Stimulated activated memory B cell treated with anti-CD40 and anti-IgM and Interleukin-4, amounts not matched to agents 10 μg/mL and 1 μg/mL and 100 μg/mL, for 72 hours (primary cell): Measurements from ENCODE around the gene SLC45A2.
"Not testable (repeated sequence)": the region's sequence is repeated elsewhere in the genome, so short reads cannot be mapped to it uniquely, and the experiment has no call there.

Experiments
- ATAC-seq: fragments of 150-1000 bp; cut with Tn5 transposase; 2 replicates; pipeline ENCODE4 v1.10.0; 2021
- H3K27ac Mint-ChIP-seq: one replicate; pipeline ENCODE4 v1.8.0; 2022; ENCODE audit warnings: mild to moderate bottlenecking, mixed read lengths
- H3K27me3 Mint-ChIP-seq: one replicate; pipeline ENCODE4 v1.8.0; 2022; ENCODE audit warnings: mixed read lengths
- H3K36me3 Mint-ChIP-seq: one replicate; pipeline ENCODE4 v1.8.0; 2022; ENCODE audit warnings: mixed read lengths
- H3K4me1 Mint-ChIP-seq: one replicate; pipeline ENCODE4 v1.8.0; 2022; ENCODE audit warnings: mixed read lengths
- H3K4me3 Mint-ChIP-seq: one replicate; pipeline ENCODE4 v1.8.0; 2022; ENCODE audit warnings: mild to moderate bottlenecking, moderate library complexity, mixed read lengths
- H3K9me3 Mint-ChIP-seq: one replicate; pipeline ENCODE4 v1.8.0; 2022; ENCODE audit warnings: mixed read lengths

SLC45A2 gene

GRCh38 chr5:33984671-33985124, at the start of gene SLC45A2:
Gene SLC45A2 (minus strand): TSS chr5:33984693. CDS start chr5:33984583, 110 bp downstream.
- Mint-ChIP-seq H3K4me1 (no peaks in the 10 kb centered on the region), H3K27ac (no peak within 1 kb of the TSS), H3K27me3 (no peaks in the 10 kb centered on the region), H3K4me3 (no peak within 1 kb of the TSS), H3K36me3 (peaks cover 18% of the 10 kb centered on the region), H3K9me3 (no peaks in the 10 kb centered on the region)
- ATAC-seq, result no peak

- H3K36me3 Mint-ChIP-seq, result peaks cover 47% of the 10 kb centered on the region
- no peaks in the 10 kb centered on the region for H3K27me3 Mint-ChIP-seq
- no peaks in the 10 kb centered on the region for H3K9me3 Mint-ChIP-seq
- no peak for ATAC-seq
- H3K27ac Mint-ChIP-seq, result no peak overlapping the region
- no peak overlapping the region for H3K4me3 Mint-ChIP-seq
- H3K4me1 Mint-ChIP-seq, result no peaks in the 10 kb centered on the region
Measured at GRCh38 chr5:34031966-34032365, 47.5 kb upstream of the SLC45A2 start.

GRCh38 chr5:34031117-34031516, 46.6 kb upstream of the SLC45A2 start:
- no peak for ATAC-seq
- Mint-ChIP-seq H3K36me3 (peaks cover 52% of the 10 kb centered on the region), H3K27ac (no peak overlapping the region), H3K9me3 (no peaks in the 10 kb centered on the region), H3K4me3 (no peak overlapping the region), H3K27me3 (no peaks in the 10 kb centered on the region), H3K4me1 (no peaks in the 10 kb centered on the region)

GRCh38 chr5:34030585-34030984, 46.1 kb upstream of the SLC45A2 start:
- not testable (repeated sequence) for H3K9me3 Mint-ChIP-seq, H3K27me3 Mint-ChIP-seq, ATAC-seq, H3K27ac Mint-ChIP-seq, H3K4me3 Mint-ChIP-seq, H3K4me1 Mint-ChIP-seq
- peaks cover 55% of the 10 kb centered on the region for H3K36me3 Mint-ChIP-seq

GRCh38 chr5:34030048-34030447, 45.6 kb upstream of the SLC45A2 start:
- H3K36me3 Mint-ChIP-seq, result peaks cover 55% of the 10 kb centered on the region
- H3K4me3 Mint-ChIP-seq, result no peak overlapping the region
- no peaks in the 10 kb centered on the region for H3K27me3 Mint-ChIP-seq
- no peaks in the 10 kb centered on the region for H3K9me3 Mint-ChIP-seq
- H3K27ac Mint-ChIP-seq, result no peak overlapping the region
- ATAC-seq, result no peak
- H3K4me1 Mint-ChIP-seq, result no peaks in the 10 kb centered on the region

- no peak for ATAC-seq
- no peak overlapping the region for H3K27ac Mint-ChIP-seq
- peaks cover 48% of the 10 kb centered on the region for H3K36me3 Mint-ChIP-seq
- no peaks in the 10 kb centered on the region for H3K4me1 Mint-ChIP-seq
- H3K4me3 Mint-ChIP-seq, result no peak overlapping the region
- H3K27me3 Mint-ChIP-seq, result no peaks in the 10 kb centered on the region
- H3K9me3 Mint-ChIP-seq, result no peaks in the 10 kb centered on the region
Measured at GRCh38 chr5:34028349-34028748, 43.9 kb upstream of the SLC45A2 start.

- H3K9me3 Mint-ChIP-seq, result no peaks in the 10 kb centered on the region
- no peak overlapping the region for H3K4me3 Mint-ChIP-seq
- peaks cover 52% of the 10 kb centered on the region for H3K36me3 Mint-ChIP-seq
- no peak overlapping the region for H3K27ac Mint-ChIP-seq
- no peaks in the 10 kb centered on the region for H3K4me1 Mint-ChIP-seq
- ATAC-seq, result no peak
- no peaks in the 10 kb centered on the region for H3K27me3 Mint-ChIP-seq
Measured at GRCh38 chr5:34026089-34026761, 41.7 kb upstream of the SLC45A2 start.

- no peak overlapping the region for H3K4me3 Mint-ChIP-seq
- H3K4me1 Mint-ChIP-seq, result no peaks in the 10 kb centered on the region
- no peaks in the 10 kb centered on the region for H3K9me3 Mint-ChIP-seq
- no peaks in the 10 kb centered on the region for H3K27me3 Mint-ChIP-seq
- no peak overlapping the region for H3K27ac Mint-ChIP-seq
- peaks cover 47% of the 10 kb centered on the region for H3K36me3 Mint-ChIP-seq
- ATAC-seq, result no peak
Measured at GRCh38 chr5:34022121-34022705, 37.7 kb upstream of the SLC45A2 start.

GRCh38 chr5:34021334-34021733, 36.8 kb upstream of the SLC45A2 start:
- Mint-ChIP-seq H3K36me3 (peaks cover 44% of the 10 kb centered on the region), H3K4me1 (no peaks in the 10 kb centered on the region), H3K4me3 (no peak overlapping the region)

GRCh38 chr5:34020726-34021125, 36.2 kb upstream of the SLC45A2 start:
- Mint-ChIP-seq H3K27ac (no peak overlapping the region), H3K9me3 (no peaks in the 10 kb centered on the region), H3K4me1 (no peaks in the 10 kb centered on the region), H3K4me3 (no peak overlapping the region), H3K36me3 (peaks cover 38% of the 10 kb centered on the region), H3K27me3 (no peaks in the 10 kb centered on the region)
- no peak for ATAC-seq

More at GRCh38 chr5:34021334-34021733, 36.8 kb upstream of the SLC45A2 start:
- ATAC-seq, result no peak
- Mint-ChIP-seq H3K9me3 (no peaks in the 10 kb centered on the region), H3K27ac (no peak overlapping the region), H3K27me3 (no peaks in the 10 kb centered on the region)

- no peaks in the 10 kb centered on the region for H3K4me1 Mint-ChIP-seq
Measured at GRCh38 chr5:34017254-34017653, 32.8 kb upstream of the SLC45A2 start.

GRCh38 chr5:34016750-34017149, 32.3 kb upstream of the SLC45A2 start:
- ATAC-seq, result no peak
- Mint-ChIP-seq H3K4me3 (no peak overlapping the region), H3K9me3 (peaks cover 4% of the 10 kb centered on the region), H3K27me3 (no peaks in the 10 kb centered on the region), H3K36me3 (peaks cover 14% of the 10 kb centered on the region), H3K4me1 (no peaks in the 10 kb centered on the region), H3K27ac (no peak overlapping the region)

More at GRCh38 chr5:34017254-34017653, 32.8 kb upstream of the SLC45A2 start:
- no peak overlapping the region for H3K4me3 Mint-ChIP-seq
- H3K27me3 Mint-ChIP-seq, result no peaks in the 10 kb centered on the region
- peaks cover 4% of the 10 kb centered on the region for H3K9me3 Mint-ChIP-seq
- H3K27ac Mint-ChIP-seq, result no peak overlapping the region
- peaks cover 19% of the 10 kb centered on the region for H3K36me3 Mint-ChIP-seq
- ATAC-seq, result no peak

GRCh38 chr5:34016222-34016621, 31.7 kb upstream of the SLC45A2 start:
- peaks cover 9% of the 10 kb centered on the region for H3K36me3 Mint-ChIP-seq
- no peak for ATAC-seq
- no peak overlapping the region for H3K27ac Mint-ChIP-seq
- H3K4me1 Mint-ChIP-seq, result no peaks in the 10 kb centered on the region
- H3K4me3 Mint-ChIP-seq, result no peak overlapping the region
- H3K27me3 Mint-ChIP-seq, result no peaks in the 10 kb centered on the region
- H3K9me3 Mint-ChIP-seq, result peaks cover 4% of the 10 kb centered on the region

- H3K36me3 Mint-ChIP-seq, result no peaks in the 10 kb centered on the region
- no peaks in the 10 kb centered on the region for H3K27me3 Mint-ChIP-seq
- H3K4me1 Mint-ChIP-seq, result no peaks in the 10 kb centered on the region
- no peak overlapping the region for H3K27ac Mint-ChIP-seq
- peaks cover 4% of the 10 kb centered on the region for H3K9me3 Mint-ChIP-seq
- ATAC-seq, result no peak
- no peak overlapping the region for H3K4me3 Mint-ChIP-seq
Measured at GRCh38 chr5:34015120-34015822, 30.8 kb upstream of the SLC45A2 start.

- Mint-ChIP-seq H3K9me3 (peaks cover 4% of the 10 kb centered on the region), H3K36me3 (no peaks in the 10 kb centered on the region), H3K27me3 (no peaks in the 10 kb centered on the region), H3K27ac (no peak overlapping the region), H3K4me3 (no peak overlapping the region), H3K4me1 (peaks cover 3% of the 10 kb centered on the region)
- ATAC-seq, result no peak
Measured at GRCh38 chr5:34014626-34015025, 30.1 kb upstream of the SLC45A2 start.

GRCh38 chr5:34013547-34013946, 29.1 kb upstream of the SLC45A2 start:
- no peak overlapping the region for H3K27ac Mint-ChIP-seq
- H3K27me3 Mint-ChIP-seq, result no peaks in the 10 kb centered on the region
- H3K36me3 Mint-ChIP-seq, result no peaks in the 10 kb centered on the region
- peaks cover 14% of the 10 kb centered on the region for H3K4me1 Mint-ChIP-seq
- ATAC-seq, result no peak
- no peak overlapping the region for H3K4me3 Mint-ChIP-seq
- peaks cover 4% of the 10 kb centered on the region for H3K9me3 Mint-ChIP-seq
